MCF 10A (cell line): ENCODE data around the gene EXD3. TPM values are rescaled to one million over a fixed set of nuclear protein-coding genes. Genes with fewer than 3 reads are reported as not detected.

ENCODE experiments used
- BruUV-seq: library from RNA; stranded (reverse); fragments of 400-500 nt; replicated peaks from 2 replicates; lab custom pipeline; 2021; lab: Mats Ljungman, UMichigan
- CTCF ChIA-PET: fragments of 300-600 bp; sonication (Branson Sonifier 250); formaldehyde crosslinking; extraction: SDS; loops from one replicate; lab custom pipeline; 2021; ENCODE audit warnings: antibody characterized with exemption, inconsistent platforms; lab: Yijun Ruan, JAX
- POLR2A ChIA-PET: fragments of 300-600, 350-650 bp; sonication (Branson Sonifier 250); formaldehyde crosslinking; extraction: SDS; loops from one replicate; lab custom pipeline; 2020; ENCODE audit warnings: antibody characterized with exemption, inconsistent platforms; lab: Yijun Ruan, JAX
- DNase-seq: peaks from one replicate; pipeline ENCODE4 v3.0.0-alpha.2; 2018; ENCODE audit not compliant: unreplicated experiment
- H3K27ac Mint-ChIP-seq: one replicate; pipeline ENCODE4 v1.8.0; 2022; ENCODE audit warnings: mild to moderate bottlenecking, low read depth, mixed read lengths; ENCODE audit not compliant: unreplicated experiment
- H3K27me3 Mint-ChIP-seq: one replicate; pipeline ENCODE4 v1.8.0; 2022; ENCODE audit warnings: mixed read lengths; ENCODE audit not compliant: insufficient read depth, unreplicated experiment
- H3K36me3 Mint-ChIP-seq: one replicate; pipeline ENCODE4 v1.8.0; 2022; ENCODE audit warnings: mild to moderate bottlenecking, moderate library complexity, mixed read lengths; ENCODE audit not compliant: insufficient read depth, unreplicated experiment
- H3K4me1 Mint-ChIP-seq: one replicate; pipeline ENCODE4 v1.8.0; 2022; ENCODE audit warnings: mixed read lengths; ENCODE audit not compliant: insufficient read depth, unreplicated experiment
- H3K4me3 Mint-ChIP-seq: one replicate; pipeline ENCODE4 v1.8.0; 2022; ENCODE audit warnings: mild to moderate bottlenecking, moderate library complexity, mixed read lengths; ENCODE audit not compliant: unreplicated experiment
- H3K9me3 Mint-ChIP-seq: one replicate; pipeline ENCODE4 v1.8.0; 2022; ENCODE audit warnings: mixed read lengths; ENCODE audit not compliant: unreplicated experiment
- intact Hi-C: fragments of 100-400 bp; cut with micrococcal nuclease; formaldehyde crosslinking; loops from 2 replicates; pipeline ENCODE4 v1.14.1; 2022
- total RNA-seq: library from RNA; stranded (reverse); gene quantifications from 2 replicates; pipeline ENCODE4 v1.2.3, GENCODE V29; 2022
- TF ChIP-seq, protein P1 (sequence below): fragments of 200-600 bp; IDR thresholded peaks from one replicate; pipeline ENCODE4 v1.8.0; 2022; ENCODE audit warnings: antibody characterized with exemption, mild to moderate bottlenecking; ENCODE audit not compliant: unreplicated experiment

EXD3 gene
- total RNA-seq, 1 experiment from 2014 or later, result 17.1 TPM

DNA sequence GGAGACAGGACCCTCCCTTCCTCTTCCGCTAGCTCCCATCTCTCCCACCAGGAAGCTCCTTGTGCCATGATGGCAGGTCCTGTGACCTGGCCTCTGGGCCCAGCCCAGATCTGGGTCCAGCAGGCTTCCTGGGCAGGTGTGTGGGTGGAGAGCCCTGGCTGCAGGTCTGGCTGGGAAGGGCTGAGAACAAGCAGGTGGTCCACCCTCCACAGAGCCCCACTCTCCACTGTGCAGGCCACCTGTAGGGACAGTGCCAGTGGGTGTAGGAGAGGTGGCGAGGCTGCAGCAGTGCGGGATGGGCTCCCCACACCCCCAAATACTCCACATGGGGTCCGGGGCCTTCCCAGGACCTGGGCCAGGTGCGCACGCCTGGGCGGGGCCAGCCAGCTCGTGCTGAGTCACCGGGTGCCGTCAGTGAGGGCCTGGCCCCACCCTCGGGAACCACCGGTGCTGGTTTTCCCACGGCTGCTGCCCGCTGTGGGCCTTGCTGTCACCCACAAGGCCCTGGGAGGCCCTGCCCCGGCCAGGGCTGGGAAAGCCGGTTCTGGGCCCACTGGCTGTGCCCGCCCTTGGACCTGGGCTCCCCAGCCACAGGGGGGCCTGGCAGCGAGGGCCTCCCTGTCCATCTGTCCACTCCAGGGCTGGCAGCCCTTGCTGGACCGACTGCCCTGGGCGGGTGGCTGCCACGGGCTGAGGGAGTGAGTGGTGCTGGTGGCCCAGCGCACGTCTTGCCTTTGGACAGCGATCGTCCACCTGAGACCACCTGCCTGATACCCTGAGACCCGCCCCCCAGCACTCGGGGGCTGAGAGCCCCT is 111.6 kb downstream of the EXD3 start:
- intact Hi-C loops, result no loop called here
- Mint-ChIP-seq H3K4me3 (no peak overlapping the region), H3K4me1 (no peaks in the 10 kb centered on the region), H3K9me3 (no peaks in the 10 kb centered on the region), H3K36me3 (peaks cover 7% of the 10 kb centered on the region), H3K27ac (no peak overlapping the region), H3K27me3 (no peaks in the 10 kb centered on the region)
- no TSS peak for BruUV-seq
- TF ChIP-seq, protein P1, sequence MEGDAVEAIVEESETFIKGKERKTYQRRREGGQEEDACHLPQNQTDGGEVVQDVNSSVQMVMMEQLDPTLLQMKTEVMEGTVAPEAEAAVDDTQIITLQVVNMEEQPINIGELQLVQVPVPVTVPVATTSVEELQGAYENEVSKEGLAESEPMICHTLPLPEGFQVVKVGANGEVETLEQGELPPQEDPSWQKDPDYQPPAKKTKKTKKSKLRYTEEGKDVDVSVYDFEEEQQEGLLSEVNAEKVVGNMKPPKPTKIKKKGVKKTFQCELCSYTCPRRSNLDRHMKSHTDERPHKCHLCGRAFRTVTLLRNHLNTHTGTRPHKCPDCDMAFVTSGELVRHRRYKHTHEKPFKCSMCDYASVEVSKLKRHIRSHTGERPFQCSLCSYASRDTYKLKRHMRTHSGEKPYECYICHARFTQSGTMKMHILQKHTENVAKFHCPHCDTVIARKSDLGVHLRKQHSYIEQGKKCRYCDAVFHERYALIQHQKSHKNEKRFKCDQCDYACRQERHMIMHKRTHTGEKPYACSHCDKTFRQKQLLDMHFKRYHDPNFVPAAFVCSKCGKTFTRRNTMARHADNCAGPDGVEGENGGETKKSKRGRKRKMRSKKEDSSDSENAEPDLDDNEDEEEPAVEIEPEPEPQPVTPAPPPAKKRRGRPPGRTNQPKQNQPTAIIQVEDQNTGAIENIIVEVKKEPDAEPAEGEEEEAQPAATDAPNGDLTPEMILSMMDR, result no peak
- ChIA-PET CTCF (interaction anchor here (0.6 kb wide), 1 partner anchor 71 kb away, joined by 3 read pairs; no protein-coding TSS in a partner anchor), POLR2A (interaction anchor here (1.0 kb wide), 1 partner anchor 10 kb away, joined by 6 read pairs; the partner anchor contains the start of gene NRARP)
- peak; percentile 95 for DNase-seq

DNA sequence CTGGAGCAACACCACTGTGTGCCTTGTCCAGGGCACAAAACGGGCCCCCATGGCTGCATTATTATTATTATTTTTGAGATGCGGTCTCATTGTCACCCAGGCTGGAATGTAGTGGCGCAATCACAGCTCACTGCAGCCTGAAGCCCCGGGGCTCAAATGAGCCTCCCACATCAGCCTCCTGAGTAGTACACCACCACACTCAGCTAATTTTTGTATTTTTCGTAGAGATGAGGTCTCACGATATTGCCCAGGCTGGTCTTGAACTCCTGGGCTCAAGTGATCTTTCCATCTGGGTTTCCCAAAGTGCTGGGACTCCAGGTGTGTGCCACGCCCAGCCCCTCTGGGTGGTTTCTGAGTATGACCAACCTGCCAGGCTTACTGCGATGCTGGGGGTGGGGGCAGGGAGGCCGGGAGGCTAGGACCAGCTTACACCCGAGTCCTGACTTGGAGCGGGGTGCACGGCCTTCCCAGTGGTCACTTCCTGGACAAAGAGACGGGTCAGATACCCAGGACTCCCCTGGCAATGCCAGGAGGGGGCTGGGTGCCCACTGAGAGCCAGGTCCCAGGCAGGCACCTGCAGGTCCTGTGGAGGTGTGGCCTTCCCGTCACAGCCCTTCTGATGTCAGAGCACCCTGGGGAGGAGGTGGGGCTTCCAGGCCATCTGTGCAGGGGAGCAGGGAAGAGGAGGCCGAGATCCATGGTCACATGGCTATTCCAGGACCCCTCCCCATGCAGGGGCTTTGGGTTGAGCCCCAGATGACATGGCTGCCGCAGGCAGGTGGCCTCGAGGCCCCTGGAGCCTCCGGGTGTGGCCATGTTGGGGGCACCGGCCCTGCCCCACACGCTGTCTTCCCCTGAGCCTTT is 112.5 kb downstream of the EXD3 start:
- CTCF ChIA-PET, result interaction anchor here (0.6 kb wide), 1 partner anchor 70 kb away, joined by 3 read pairs; no protein-coding TSS in a partner anchor
- intact Hi-C loops, result no loop called here

DNA sequence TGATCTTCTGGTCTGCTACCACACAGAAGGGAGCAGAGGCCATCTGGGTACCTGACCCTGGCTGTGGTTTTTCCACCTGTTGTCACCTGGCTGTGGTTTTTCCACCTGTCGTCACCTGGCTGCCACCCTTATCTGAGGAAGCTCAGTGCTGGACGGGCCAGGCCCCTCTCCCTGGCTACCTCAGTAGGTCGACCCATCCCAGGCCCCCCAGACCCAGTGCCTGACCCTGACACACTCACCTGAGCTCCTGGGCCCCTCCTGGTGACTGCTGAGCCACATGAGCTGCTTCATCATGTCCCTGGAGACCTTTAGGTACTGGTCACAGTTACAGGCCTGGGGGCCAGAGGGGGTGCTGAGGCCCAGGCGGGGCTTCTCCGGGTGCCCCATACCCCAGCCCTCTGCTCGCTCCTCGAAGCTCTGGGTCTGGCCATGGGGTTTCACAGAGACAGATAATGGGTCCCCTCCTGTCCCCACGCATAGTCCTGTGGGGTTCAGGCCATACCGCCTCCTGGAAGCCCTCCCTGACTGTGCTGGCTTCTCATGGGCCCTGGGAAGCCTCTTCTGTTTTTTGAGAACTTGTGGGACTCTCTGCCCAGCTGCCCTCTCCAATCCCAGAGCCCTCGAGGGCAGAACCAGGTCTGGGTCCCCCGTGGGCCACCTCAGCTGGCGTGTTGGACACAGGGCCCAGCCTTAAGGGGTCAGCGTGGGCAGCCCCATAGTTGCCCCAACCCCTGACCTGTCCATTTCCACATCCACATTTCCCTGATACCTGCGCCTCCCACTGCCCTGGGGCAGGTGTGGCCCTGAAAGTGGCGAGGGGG is 113.4 kb downstream of the EXD3 start:
- CTCF ChIA-PET, result interaction anchor here (0.6 kb wide), 1 partner anchor 47 kb away, joined by 4 read pairs; no protein-coding TSS in a partner anchor
- no TSS peak for BruUV-seq
- TF ChIP-seq, protein P1, result no peak
- POLR2A ChIA-PET, result interaction anchor here (0.5 to 0.8 kb wide), 2 partner anchors 212 to 400 kb away, joined by 3 read pairs; no protein-coding TSS in a partner anchor
- no peaks in the 10 kb centered on the region for H3K27me3 Mint-ChIP-seq
- H3K27ac Mint-ChIP-seq, result no peak overlapping the region
- no peak for DNase-seq
- intact Hi-C loops, result no loop called here
- no peaks in the 10 kb centered on the region for H3K9me3 Mint-ChIP-seq
- peaks cover 7% of the 10 kb centered on the region for H3K36me3 Mint-ChIP-seq
- no peak overlapping the region for H3K4me3 Mint-ChIP-seq
- no peaks in the 10 kb centered on the region for H3K4me1 Mint-ChIP-seq

More for the DNA sequence above, 112.5 kb downstream of the EXD3 start:
- DNase-seq, result peak; percentile 88
- POLR2A ChIA-PET, result interaction anchor here (0.7 kb wide), 1 partner anchor 176 kb away, joined by 3 read pairs; no protein-coding TSS in a partner anchor
- Mint-ChIP-seq H3K4me3 (no peak overlapping the region), H3K9me3 (no peaks in the 10 kb centered on the region), H3K4me1 (no peaks in the 10 kb centered on the region), H3K27ac (no peak overlapping the region), H3K27me3 (no peaks in the 10 kb centered on the region), H3K36me3 (peaks cover 7% of the 10 kb centered on the region)
- TF ChIP-seq, protein P1, result no peak
- BruUV-seq, result no TSS peak
